ENCODE data around the gene CCDC50. TPM values are rescaled to one million over a fixed set of nuclear protein-coding genes. Genes with fewer than 3 reads are reported as not detected.
A peak's percentile ranks its signal among the peaks of the same experiment; 100 is the strongest.

Gene CCDC50
- total RNA-seq, 1 experiment from 2014 or later, result 27.9 TPM

DNA sequence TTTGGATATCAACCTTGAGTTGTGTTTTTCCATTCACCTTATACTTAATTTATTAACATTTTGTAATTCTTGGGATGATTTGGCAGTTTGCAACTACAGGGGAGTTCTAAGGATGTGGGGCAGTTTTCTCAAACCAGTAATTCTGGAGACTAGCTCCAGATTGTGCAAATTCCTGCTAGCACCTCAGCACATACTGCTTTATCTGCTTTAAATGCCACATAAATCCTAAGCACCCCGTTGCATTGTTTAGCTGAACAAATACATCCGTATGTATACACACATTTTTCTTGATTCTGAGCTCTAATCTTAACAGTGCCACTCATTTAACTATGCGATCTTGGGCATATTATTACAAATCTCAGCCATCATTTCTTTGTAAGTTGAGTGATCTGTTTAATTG lies 18.0 kb downstream of the CCDC50 start:
- no peak for DNase-seq (ENCODE audit: low spot score)

DNA sequence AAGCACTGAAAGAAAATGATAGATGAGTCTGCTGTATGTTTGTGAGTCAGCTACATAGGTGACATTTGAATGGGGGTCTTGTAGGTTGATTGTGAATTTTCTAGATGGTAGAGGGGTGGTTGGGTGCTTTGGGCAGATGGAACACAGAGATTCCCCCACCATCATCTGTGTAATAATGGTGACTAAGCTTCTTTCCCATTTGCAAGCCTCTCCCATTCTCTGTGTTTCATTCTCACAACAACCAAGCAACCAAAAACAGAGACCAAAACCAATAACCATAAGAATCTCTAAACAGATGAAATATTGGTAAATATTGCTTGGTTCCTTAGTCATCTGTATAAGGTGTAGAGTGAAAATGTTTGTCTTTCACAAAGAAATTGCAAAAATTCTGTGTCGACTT lies 18.9 kb downstream of the CCDC50 start:
- no peak for DNase-seq (ENCODE audit: low spot score)

DNA sequence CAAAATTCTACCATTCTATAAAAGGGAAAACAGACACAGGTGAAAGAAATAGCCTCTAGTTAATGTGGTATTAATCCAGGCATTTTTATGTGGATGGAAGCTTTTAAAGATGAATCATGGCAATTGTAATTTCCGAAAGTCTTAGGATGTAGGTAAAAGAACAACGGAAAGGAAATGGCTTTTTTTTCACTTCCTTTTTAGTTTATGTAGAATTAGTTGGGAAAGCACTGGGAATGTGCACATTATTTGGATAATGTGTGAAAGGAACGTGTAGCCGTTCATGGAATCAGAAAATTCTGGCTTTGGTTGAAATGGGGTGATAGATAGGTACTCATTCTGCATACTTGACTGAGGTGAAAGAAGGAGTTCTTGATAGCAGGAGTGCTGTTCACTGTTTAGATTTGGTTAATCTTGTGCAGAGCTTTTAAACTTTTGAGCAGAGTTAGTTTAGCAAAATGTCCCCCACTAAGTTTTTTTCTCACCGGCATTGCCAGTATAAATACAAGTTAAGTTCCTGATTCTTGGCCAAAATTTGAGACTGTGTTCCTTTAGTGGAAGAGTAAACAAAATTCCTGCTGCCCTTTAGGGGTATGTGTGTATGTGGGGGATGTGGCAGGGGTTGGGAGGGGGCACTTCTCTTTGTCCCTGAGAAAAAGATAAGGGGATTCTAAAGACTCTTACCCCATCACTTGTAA lies 21.3 kb downstream of the CCDC50 start:
- DNase-seq (ENCODE audit: low spot score), result peak; percentile 48

DNA sequence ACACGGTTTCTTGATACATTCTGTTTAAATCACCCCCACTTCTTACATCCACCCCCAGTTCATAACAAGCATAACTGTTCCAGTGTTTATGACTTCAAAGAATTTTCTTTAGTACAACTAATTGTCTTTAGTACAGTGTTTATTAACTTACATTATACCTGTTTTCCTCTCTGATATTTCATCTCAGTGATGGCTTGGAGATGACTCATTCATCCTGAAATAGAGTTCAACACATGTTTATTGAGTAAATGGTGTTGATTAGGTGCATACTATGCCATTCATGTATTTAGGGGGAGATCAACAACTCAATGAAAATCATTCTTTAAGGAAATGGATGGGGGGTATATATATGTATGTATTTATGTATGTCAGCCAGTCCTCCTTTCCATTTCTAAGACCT lies 22.8 kb downstream of the CCDC50 start:
- DNase-seq (ENCODE audit: low spot score), result no peak

DNA sequence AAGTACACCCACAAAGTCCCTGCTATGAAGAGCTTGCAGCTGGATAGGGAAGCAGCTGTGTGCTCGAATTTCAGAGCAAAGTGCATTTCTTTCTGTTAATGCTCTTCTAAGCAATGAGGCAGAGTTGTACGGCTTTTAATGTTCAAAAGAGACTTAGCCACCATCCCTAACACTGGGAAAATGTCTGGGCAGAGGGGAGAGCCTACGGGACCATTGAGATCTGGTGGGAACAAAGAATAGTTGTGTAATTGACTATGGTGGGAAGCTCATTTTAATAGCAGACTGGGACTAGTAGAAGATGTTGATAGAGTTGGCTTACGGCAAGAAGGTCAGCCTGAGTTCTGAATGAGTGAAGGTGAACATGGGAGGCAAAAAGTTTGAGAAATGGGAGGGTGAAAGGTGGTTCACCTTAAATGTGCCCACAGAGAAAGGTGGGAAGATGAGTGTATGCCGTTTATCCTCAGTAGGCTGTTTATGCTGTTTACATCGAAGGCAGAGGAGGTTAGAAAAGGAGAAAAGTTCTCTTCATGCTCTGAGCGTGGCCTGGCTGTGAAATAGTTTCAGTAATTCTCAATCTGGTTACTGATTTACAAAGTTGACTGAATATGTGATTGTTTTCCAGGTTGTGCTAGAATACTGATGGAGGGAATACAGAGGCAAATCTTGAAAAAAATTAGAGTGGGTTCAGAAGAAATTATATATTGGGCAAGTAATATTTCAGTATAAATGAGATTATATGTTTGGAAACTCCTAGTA lies 24.0 kb downstream of the CCDC50 start:
- DNase-seq (ENCODE audit: low spot score), result no peak

DNA sequence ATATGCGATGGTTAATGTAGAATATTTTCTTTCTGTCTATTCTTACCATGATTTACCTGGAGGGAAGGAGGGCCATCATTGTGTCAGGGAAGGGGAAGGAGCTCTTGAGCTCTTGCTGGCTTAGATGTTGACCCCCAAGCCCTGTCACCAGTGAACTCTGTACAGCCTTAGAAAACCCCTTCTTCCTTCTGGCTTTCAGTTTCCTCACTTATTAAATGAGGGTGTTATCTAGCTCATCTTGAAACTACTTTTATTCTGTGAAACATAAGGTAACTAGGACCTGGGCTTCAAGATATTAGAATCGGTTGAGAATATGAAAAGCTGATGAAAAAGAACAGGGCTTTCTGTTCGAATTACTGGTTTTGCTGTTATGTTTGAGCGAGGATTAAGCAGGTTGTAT lies 26.2 kb downstream of the CCDC50 start:
- no peak for DNase-seq (ENCODE audit: low spot score)

DNA sequence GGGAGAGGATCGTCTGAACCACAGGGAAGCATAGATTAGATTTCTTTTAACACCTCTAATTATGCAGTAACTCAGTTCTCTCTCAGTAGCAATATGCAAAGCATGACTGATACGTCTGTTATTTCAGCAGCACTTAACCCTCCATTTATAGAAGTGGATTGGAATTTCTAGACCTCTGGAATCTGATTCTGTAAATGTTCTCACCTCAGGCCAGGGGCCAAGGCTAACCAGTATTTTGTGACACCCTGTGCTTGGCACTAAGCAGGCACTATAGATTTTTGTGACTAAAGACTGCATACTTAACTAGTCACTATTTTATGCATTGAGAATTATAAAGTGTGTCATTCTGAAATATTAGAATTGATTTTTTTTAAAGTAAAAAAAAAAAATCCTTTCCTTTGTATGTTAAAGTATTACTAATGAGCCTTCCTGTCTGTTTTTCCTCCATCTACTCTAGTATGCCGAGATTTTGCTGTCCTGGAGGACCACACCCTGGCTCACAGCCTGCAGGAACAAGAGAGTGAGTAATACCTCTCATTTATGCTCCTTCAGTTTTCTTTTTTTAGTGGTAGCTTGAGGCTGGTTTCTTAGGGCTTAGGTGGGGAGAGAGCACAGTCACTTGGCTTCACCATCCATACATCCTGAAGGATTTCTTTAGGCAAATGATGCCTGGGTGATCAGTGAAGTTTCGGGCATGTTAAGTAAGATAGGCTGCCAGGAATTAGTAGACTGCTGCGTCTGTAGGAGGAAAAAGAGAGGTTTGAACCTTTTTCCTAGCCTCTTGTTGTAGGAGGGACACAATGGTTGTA lies 27.6 kb downstream of the CCDC50 start:
- DNase-seq (ENCODE audit: low spot score), result no peak

DNA sequence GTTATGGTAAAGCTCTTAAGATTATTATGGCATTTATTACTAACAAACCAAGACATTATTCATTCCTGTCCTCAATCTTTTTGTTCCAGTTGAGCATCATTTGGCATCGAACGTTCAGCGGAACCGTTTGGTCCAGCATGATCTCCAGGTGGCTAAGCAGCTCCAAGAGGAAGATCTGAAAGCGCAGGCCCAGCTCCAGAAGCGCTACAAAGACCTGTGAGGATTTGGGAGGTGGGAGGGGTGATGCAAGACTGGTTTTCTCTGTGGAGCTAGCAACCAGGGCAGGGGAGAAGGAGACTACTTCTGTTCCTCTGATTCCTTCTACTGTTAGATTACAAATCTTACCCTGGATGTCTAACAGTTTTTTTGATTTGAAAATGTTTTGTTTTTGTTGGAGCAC lies 28.7 kb downstream of the CCDC50 start:
- no peak for DNase-seq (ENCODE audit: low spot score)

DNA sequence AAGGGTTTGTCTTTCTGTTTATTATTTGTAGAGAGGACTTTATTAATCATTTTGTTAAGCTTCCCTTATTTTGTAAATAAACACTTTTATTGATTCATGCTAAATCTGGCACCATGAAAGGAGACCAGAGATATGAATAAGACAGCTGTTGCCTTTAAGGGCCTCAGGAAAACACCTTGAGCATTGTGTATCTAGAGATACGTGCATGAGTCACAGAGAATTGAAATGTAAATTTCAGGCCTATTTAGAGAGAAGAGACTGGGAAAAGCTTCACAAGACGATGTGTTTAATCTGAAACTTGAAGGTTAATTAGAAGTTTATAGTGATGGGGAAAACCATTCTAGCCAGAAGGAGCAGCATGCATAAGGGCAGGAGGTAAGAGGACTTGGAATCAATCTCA lies 29.7 kb downstream of the CCDC50 start:
- no peak for DNase-seq (ENCODE audit: low spot score)

DNA sequence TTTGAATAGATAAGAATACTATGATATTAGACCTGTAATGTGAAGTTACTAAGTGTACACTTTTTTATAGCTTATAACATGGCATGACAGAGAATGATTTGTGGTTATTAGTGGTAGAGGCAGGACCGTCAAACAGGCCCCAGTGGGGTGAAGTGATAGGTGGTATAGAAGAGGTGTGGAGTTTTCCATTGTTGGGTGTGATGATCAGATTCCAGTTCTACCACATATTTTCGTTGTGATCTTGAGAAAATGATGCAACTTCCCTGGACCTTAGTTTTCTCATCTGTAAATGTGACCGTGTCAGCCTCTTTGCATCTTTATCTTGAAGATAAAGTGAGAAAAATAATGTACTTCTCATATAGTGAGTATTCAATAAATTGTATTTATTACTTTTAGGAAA lies 31.4 kb downstream of the CCDC50 start:
- DNase-seq (ENCODE audit: low spot score), result no peak

DNA sequence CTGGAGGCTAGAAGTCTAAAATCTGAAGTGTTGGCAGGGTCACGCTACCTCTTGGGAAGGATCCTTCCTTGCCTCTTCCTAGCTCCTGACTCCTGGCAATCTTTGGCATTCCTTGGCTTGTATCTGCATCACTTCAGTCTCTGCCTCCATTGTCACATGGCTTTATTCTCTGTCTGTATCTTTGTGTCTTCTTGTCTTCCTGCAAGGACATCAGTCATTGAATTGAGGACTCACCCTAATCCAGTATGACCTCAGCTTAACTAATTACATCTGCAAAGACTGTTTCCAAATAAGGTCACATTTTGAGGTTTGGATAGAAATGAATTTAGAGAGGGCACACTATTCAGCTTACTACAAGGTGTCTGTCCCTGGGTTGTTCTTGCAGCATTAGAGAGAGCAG lies 32.3 kb downstream of the CCDC50 start:
- no peak for DNase-seq (ENCODE audit: low spot score)

DNA sequence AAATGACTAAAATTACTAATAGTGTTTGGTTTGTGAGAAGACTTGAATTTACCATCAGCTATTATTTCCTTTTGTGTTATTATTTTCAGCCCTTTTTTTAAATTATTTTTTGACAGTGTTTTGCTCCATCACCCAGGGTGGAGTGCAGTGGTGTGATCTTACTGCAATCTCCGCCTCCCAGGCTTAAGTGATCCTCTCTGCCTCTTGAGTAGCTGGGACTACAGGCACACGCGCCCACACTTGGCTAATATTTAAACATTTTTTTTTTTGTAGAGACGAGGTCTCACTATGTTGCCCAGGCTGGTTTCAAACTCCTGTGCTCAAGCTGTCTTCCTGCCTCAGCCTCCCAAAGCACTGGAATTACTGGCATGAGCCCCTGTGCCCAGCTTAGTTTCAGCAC lies 32.8 kb downstream of the CCDC50 start:
- DNase-seq (ENCODE audit: low spot score), result no peak

DNA sequence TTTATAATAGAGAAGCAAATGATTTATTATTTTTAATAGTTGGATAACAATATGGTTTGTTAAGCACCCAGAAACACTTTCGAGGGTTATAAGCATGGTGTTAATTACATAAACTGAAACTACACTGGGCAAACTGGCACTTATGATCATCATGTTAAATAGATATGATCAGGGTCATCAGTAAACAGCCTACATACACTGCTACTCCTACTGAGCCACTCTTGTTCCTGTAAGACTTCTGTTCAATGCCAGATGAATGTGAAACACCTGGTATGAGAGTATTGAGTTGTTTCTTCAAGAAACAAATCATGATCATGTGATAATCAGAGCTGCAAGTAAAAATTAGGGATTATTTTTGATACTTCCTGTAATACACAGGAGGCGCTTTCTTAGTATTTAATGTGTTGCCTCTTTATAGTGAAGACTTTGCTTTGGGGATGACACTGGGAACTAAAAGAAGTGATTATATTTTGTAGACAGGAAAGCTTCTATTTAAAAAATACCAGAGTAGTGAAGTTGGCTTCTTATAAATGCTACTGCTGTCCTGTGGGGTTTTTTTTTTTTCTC lies 33.4 kb downstream of the CCDC50 start:
- no peak for DNase-seq (ENCODE audit: low spot score)

DNA sequence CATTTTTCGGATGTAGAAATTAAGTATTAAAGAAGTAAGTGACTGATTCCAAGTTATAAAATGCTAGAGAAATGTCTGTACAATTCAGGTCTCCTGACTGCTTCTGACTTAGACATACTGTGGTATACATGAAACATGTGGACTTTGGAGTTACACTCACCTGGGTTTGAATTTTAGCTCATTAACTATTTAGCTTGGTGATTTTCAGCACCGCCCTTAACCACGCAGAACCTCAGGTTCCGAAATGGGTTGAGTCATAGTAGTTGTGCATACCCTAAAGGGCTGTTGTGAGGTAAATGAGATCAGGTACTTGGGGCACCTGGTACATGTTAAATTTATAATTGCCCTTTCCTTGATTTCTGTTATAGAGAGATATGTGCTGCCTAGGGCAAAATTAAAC lies 34.0 kb downstream of the CCDC50 start:
- no peak for DNase-seq (ENCODE audit: low spot score)

DNA sequence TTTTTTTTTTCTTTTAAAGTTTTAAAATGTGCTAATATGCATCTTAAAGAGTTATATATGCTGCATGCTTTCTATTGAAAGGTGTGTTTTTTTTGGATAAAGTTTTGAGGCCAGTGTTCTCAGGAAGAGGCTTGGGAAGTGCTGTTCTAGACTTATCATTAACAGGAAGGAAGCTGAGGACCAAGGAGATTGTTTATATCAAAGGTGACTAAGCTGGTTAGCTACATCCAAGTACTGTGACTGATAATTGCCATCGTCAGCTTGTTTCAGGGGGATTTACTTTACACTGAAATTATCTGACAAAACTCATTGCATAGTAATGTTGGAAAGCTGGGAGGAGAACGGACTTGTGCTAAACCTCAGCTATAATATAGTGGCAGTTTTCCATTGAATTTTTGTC lies 37.5 kb downstream of the CCDC50 start:
- no peak for DNase-seq (ENCODE audit: low spot score)

DNA sequence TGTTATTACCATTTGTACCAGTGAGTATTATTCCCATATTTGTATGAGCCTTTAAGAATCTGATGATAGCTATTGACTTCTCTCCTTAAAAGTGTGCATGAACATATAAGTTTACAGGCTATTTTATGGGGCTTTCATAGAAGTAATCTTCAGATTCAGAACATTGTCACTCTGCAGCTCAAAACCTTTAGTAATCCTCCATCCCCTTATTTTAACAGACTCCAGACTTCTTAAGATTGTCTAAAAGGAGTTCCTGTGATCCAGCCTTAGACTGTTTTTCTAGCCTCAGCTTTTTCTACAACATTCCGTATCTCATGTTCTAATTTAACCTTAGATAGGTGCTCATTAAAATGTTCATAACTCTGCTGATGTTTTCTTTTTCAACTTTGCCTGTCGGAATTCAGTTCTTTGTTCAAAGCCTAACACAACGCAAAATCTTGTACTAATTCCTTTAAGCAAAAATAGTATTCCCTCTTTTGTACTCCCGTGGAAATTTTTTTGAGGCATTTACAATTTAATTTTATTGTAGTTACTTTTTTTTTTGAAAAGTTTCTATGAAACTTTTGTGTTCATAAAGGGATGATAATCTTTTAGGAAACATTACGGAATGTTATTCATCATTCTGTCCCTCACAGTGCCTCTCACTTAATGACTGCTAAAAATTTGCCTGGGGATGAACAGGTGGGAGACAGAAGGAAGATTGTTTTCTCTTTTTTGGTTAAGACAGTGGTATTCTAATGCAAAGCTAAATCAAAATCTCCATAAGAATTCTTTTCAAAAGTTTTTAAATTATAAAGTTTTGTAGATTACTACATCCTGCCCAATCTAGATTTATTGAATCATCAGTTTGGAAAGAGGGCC lies 39.8 kb downstream of the CCDC50 start:
- DNase-seq (ENCODE audit: low spot score), result no peak

DNA sequence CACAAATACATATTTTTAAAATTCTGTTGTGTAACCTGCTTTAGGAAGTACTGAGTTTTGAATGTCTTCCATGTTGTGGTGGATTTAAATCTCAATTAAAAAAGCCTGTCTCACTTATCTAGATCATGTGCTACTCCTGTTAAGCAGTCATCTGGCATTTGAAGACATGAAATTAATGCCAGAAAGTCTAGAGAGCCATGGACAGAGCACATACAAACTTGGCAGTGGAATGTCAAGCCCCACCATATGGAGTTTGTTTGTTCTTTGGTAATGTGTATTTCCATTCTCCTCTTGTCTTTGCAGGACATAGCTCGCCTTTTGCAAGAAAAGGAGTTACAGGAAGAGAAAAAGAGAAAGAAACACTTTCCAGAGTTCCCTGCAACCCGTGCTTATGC lies 40.4 kb downstream of the CCDC50 start:
- DNase-seq (ENCODE audit: low spot score), result no peak

DNA sequence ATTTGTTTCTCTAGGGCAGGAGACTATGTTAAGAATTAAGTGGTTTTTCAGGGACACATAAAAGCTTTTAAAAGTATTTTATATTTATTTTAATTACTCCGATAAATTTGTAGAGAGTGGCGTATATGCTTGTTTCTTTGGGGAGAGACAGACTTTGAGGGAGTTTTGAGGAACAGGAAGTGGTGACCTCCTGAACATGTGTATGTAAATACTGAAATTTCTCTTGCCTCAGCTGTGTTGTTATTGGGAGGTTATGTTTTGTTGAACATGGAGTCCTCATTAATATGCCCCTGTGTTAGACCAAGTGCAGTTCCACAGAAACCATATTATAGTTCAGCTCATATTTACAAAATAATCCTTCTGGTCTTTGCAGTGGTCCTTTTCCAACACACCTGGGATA lies 42.9 kb downstream of the CCDC50 start:
- no peak for DNase-seq (ENCODE audit: low spot score)

DNA sequence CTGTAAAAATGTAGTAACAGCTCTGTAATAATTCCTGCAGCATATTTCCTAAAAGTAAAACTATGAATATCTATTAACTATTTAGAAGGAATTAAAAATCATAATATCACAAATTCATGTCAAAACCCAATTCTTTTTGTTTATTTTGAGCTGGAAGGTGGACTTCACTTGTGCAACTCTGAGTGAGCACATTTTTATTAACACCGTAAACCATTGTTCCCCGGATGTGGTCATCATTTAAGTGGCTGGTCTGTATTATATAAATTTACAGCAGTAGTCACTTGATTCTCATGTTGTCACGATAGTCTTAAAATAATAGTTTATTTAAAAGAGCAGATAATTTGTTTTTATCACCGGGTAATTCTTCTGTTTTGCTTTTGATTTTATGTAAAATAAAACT lies 44.1 kb downstream of the CCDC50 start:
- no peak for DNase-seq (ENCODE audit: low spot score)

DNA sequence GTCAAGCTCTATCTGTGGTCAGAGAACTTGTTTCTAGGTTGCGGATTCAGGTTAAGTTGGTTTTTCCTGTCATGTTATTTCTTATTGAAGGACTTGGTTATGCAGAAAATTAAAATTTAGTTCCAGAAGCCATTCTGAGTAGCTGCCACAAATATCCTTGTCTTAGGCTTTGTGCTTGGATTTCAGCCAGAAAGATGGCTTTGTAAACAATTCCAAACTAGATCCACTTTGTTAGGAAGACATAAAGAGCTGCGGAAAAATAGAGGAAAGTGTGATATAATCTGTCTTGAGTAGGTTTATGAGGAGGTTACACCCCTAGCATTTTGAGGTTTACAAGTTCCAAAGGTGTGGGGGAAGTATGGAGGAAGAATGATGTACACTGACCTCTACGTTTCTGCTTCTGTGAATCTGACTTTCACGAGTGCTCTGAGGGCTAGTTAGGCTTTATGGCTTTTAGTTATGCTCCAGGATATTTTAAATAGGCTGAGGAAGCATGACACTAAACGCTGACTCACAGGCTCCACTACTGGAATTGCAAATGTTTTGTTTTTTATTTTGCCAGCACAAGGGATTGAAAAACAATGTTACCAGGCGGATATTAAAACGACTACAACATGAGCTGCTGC lies 47.4 kb downstream of the CCDC50 start:
- no peak for DNase-seq (ENCODE audit: low spot score)

All from HT-29 (cell line).